ENCODE data around the gene SPEN. TPM values are rescaled to one million over a fixed set of nuclear protein-coding genes. Genes with fewer than 3 reads are reported as not detected.

Gene SPEN
- total RNA-seq, 1 experiment from 2014 or later = 58.3 TPM

DNA sequence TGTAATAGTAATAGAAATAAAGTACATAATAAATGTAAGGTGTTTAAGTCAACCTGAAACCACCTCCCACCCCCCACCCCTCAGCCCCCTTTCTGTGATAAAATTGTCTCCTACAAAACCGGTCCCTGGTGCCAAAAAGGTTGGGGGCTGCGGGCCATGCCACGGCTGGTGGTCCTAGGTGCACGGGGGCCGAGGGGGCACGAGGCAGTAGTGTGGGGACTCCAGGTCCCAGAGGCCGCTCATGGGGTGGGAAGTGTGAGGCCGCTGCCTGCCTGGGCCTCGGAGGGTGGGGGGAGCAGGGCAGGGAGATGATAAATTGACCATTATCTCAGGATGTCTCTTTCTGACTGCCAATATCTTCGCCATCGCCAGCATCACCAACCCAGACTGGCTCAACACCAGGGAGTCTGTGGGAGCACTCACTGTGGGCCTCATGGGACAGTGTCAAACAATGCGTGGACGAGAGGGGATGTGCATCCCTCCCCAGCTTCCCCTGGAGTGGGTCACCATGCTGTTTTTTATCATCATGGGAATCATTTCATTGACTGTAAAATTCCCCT, 121.9 kb downstream of the SPEN start:
- CTCF ChIA-PET = no interaction called here
- ATAC-seq = no peak
- no TSS peak for BruUV-seq (replicated peaks)

GRCh38 chr1:15970911-15971310, 123.4 kb downstream of the SPEN start:
- no peak for ATAC-seq
- ChIA-PET POLR2A (no interaction called here), CTCF (no interaction called here)
- intact Hi-C loops (cut with micrococcal nuclease; ENCODE audit: unreplicated experiment) (no loop called here), in situ Hi-C loops (cut with HindIII; ENCODE audit: low pct_unique_long_range_greater_than_20kb, low sequenced_read_pairs) (no loop called here)
- TF ChIP-seq TCF7L2 (IDR thresholded peaks at IDR 0.05; ENCODE audit: low read depth, low read length) (no peak), SIN3A (IDR thresholded peaks at IDR 0.05; ENCODE audit: borderline replicate concordance, insufficient read depth, low read depth, low read length) (no peak), POLR2AphosphoS5 (IDR thresholded peaks at IDR 0.05; ENCODE audit: low read depth, low read length) (no peak), CTCF (IDR thresholded peaks at IDR 0.05) (no peak)
- TF ChIP-seq, protein P1, sequence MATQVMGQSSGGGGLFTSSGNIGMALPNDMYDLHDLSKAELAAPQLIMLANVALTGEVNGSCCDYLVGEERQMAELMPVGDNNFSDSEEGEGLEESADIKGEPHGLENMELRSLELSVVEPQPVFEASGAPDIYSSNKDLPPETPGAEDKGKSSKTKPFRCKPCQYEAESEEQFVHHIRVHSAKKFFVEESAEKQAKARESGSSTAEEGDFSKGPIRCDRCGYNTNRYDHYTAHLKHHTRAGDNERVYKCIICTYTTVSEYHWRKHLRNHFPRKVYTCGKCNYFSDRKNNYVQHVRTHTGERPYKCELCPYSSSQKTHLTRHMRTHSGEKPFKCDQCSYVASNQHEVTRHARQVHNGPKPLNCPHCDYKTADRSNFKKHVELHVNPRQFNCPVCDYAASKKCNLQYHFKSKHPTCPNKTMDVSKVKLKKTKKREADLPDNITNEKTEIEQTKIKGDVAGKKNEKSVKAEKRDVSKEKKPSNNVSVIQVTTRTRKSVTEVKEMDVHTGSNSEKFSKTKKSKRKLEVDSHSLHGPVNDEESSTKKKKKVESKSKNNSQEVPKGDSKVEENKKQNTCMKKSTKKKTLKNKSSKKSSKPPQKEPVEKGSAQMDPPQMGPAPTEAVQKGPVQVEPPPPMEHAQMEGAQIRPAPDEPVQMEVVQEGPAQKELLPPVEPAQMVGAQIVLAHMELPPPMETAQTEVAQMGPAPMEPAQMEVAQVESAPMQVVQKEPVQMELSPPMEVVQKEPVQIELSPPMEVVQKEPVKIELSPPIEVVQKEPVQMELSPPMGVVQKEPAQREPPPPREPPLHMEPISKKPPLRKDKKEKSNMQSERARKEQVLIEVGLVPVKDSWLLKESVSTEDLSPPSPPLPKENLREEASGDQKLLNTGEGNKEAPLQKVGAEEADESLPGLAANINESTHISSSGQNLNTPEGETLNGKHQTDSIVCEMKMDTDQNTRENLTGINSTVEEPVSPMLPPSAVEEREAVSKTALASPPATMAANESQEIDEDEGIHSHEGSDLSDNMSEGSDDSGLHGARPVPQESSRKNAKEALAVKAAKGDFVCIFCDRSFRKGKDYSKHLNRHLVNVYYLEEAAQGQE (IDR thresholded peaks at IDR 0.05; ENCODE audit: insufficient read depth in 1 of 2, low read depth in 2 of 2, low read length in 1 of 2) = no peak
- Histone ChIP-seq H3K27ac (ENCODE audit: low read length) (no peak overlapping the region), H3K4me1 (ENCODE audit: control insufficient read depth, insufficient read depth, low read length) (peaks cover 9% of the 10 kb centered on the region), H3K4me3 (ENCODE audit: low read depth in 2 of 2, low read length in 2 of 2) (no peak overlapping the region), H3K27me3 (ENCODE audit: control insufficient read depth, insufficient read depth, low read length) (no peaks in the 10 kb centered on the region), H3K9me3 (ENCODE audit: control insufficient read depth, insufficient read depth, low read depth, low read length) (peaks cover 6% of the 10 kb centered on the region; the same call in 1 of the 2 replicates), H3K36me3 (ENCODE audit: control insufficient read depth, insufficient read depth, low read length) (no peaks in the 10 kb centered on the region)
- no TSS peak for BruUV-seq (replicated peaks)
- no peak for DNase-seq (ENCODE audit: low read depth, low spot score)

More for the DNA sequence above, 121.9 kb downstream of the SPEN start:
- TF ChIP-seq CTCF (IDR thresholded peaks at IDR 0.05) = no peak
- TF ChIP-seq, protein P1 (IDR thresholded peaks at IDR 0.05; ENCODE audit: insufficient read depth in 1 of 2, low read depth in 2 of 2, low read length in 1 of 2) = no peak
- no peak for TF ChIP-seq POLR2AphosphoS5 (IDR thresholded peaks at IDR 0.05; ENCODE audit: low read depth, low read length)
- no peak for TF ChIP-seq TCF7L2 (IDR thresholded peaks at IDR 0.05; ENCODE audit: low read depth, low read length)
- TF ChIP-seq SIN3A (IDR thresholded peaks at IDR 0.05; ENCODE audit: borderline replicate concordance, insufficient read depth, low read depth, low read length) = no peak
- Histone ChIP-seq H3K36me3 (ENCODE audit: control insufficient read depth, insufficient read depth, low read length) (no peaks in the 10 kb centered on the region), H3K27me3 (ENCODE audit: control insufficient read depth, insufficient read depth, low read length) (no peaks in the 10 kb centered on the region), H3K27ac (ENCODE audit: low read length) (no peak overlapping the region), H3K9me3 (ENCODE audit: control insufficient read depth, insufficient read depth, low read depth, low read length) (peaks cover 6% of the 10 kb centered on the region; the same call in 1 of the 2 replicates), H3K4me3 (ENCODE audit: low read depth in 2 of 2, low read length in 2 of 2) (no peak overlapping the region), H3K4me1 (ENCODE audit: control insufficient read depth, insufficient read depth, low read length) (peaks cover 6% of the 10 kb centered on the region)
- no peak for DNase-seq (ENCODE audit: low read depth, low spot score)
- intact Hi-C loops (cut with micrococcal nuclease; ENCODE audit: unreplicated experiment) (no loop called here), in situ Hi-C loops (cut with HindIII; ENCODE audit: low pct_unique_long_range_greater_than_20kb, low sequenced_read_pairs) (no loop called here)
- POLR2A ChIA-PET = no interaction called here

Measured in Panc1 (cell line).